DMS 273 (cell line): Measurements from ENCODE around the gene PLBD1.
A peak's percentile ranks its signal among the peaks of the same experiment; 100 is the strongest.

Source experiments
- DNase-seq: peaks from one replicate; lab custom pipeline; 2025; ENCODE audit not compliant: unreplicated experiment; lab: John Stamatoyannopoulos, UW

The PLBD1 gene

DNA sequence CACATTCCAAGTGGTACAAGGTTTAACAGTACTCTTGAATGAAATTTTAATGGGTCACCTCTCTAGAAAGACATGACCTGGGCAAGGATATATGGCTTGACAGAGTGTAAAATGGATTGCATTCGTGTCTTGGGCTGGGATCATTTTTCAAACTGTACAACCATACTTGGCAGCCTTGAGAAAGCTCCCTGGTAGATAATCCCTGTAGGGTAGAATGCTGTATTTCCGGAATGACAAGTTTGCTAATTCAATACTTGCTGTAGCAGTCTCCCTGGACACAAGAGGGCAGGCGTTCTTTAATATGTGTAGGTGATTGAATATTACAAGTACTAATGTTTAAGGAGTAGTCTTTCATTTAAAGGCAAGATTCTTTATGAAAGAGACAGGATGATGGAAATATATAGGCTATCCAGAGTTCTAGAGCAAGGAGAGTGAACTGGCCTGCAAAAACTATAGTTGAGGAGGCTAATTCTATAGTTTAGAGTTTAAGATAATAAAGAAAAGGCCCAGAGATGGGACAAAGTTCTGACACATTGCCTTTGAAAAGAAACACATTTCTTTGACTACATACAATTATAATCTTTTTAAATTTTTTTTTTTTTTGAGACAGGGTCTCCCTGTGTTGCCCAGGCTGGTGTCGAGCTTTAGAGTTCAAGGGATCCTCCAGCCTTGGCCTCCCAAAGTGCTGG is 53.4 kb downstream of the PLBD1 start:
- DNase-seq: peak; percentile 49

DNA sequence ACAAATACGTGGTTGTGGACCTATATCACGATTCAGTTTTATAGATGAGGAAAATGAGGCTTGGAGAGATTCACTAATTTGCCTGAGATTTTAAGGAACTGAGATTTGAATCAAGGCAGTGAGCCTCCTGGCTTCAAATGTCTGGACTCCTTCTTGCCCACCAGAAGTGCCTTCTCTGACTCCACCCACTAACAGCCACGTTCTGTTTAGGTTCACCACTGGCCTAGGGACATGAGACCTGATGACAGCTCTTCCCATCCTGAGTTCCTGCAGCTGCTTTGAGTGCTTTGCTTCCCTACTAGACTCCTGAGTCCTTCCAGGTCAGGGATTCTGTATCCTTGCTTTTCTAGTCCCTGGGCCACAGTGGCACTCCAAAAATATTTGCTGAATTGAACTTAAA is 57.1 kb downstream of the PLBD1 start:
- no peak for DNase-seq

DNA sequence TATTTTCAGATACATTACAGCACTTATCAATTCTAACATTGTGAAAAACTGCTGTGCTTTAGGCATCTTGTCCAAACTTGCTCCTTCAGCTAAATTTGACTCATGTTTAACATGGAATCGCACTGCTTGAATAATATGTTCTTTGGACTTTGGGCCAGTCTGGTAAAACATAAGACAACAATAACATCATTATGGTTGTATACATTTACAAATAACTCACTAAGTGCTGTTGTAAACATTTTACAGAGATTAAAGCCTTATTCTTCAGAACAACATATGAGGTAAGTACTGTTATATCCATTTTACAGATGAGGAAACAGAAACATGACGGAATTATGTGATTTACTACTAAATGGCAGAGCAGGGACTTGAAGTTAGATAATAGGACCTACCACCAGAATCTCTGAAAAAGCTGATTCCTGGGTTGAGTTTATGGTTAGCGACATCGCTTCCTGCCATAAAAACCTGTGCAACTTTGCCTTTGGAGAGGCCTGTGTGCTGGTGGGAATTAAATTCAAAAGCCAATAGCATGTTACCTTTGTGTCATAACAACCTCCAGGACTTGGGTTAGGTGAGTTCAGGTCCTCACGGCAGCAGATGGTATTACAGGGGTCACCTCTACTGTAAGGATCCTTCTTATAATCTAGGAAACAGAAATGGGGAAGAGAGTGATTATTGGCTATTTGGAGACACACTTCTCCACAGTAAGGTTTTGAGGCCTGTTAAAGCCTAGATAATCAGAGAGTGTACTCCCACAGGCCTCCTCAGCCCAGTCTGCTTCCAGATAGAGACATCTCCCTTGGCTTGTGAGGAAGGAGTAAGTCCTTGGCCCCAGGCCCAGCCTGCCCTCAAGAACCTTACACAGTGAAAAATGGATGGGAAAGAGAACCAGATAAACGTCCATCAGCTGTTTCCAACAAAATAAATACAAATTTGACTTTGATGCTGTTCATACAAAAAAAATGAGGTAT is 61.8 kb downstream of the PLBD1 start:
- DNase-seq: no peak

DNA sequence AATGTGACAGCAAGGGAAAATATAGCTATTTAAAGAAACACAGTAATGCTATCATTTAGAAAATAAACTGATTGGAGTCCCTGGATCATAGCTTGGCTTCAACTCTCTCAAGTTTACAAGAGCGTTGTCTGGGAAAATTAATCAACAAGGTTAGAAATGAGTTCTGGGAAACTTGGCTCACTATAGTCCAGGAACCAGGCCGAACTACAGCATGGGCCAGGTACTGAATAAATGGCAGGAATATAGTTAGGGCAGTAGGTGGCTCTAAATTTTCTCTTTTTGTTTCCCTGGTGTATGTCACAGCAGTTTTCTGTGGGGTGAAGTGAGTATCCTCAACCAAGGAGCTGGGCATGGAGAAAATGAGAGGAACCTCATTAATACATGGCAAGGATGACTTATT is 72.4 kb downstream of the PLBD1 start:
- DNase-seq: no peak

DNA sequence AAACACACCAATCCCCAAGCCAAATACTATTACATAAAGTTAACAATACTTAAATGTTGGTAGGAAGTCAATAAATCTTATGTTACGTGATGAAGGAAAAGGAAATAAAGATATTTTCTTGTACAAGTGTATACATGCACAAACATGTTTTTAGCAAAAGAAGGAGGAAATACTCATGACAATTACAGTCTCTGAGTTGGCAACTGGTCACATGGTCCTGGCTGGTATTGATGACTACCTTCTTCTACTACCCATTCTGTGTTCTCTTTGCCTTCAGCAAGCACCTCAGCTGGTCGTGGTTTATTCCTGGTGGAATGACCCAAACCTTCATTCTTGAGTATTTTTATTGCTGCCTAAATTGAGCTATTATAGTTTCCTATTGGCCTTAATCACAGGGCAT is 84.8 kb downstream of the PLBD1 start:
- no peak for DNase-seq

DNA sequence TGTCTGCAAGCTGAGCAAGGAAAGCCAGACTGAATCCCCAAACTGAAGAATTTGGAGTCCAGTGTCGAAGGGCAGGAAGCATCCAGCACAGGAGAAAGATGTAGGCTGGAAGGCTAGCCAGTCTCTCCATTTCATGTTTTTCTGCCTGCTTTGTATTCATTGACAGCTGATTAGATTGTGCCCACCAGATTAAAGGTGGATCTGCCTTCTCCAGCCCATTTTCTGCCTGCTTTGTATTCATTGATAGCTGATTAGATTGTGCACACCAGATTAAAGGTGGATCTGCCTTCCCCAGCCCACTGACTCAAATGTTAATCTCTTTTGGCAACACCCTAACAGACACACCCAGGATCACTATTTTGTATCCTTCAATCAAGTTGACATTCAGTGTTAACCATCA is 85.3 kb downstream of the PLBD1 start:
- DNase-seq: no peak

DNA sequence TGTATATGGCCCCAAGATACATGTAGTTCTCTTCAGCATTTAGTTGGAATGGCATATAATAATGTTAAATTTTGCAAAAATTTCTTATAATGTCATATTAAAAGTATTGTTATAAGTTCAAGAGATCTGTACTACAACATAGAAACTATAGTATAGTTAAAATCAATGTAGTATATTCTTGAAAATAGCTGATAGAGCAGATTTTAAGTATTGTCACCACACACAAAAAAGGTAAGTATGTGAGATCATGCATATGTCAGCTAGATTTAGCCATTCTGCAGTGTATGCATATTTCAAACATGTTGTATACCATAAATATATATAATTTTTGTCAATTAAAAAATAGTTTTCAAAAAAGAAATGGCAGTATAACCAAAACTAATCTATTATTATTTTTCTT is 86.5 kb downstream of the PLBD1 start:
- DNase-seq: no peak

DNA sequence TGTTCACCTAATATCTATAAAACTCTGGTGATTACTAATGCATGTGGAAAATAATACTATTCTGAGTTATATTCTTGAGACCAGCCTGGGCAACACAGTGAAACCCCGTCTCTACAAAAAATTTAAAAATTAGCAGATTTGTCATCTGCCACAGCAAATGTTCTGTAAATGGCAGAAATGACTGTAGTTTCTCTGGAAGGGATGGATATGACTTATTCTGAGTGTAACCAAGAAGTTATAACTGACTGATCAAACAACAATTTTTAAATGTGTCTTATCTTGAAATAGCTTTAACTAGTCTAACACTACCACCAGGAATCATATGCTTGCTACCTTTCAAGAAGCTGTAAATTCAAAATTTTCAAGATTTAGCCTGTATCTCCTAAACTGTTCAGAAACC is 88.7 kb downstream of the PLBD1 start:
- no peak for DNase-seq

DNA sequence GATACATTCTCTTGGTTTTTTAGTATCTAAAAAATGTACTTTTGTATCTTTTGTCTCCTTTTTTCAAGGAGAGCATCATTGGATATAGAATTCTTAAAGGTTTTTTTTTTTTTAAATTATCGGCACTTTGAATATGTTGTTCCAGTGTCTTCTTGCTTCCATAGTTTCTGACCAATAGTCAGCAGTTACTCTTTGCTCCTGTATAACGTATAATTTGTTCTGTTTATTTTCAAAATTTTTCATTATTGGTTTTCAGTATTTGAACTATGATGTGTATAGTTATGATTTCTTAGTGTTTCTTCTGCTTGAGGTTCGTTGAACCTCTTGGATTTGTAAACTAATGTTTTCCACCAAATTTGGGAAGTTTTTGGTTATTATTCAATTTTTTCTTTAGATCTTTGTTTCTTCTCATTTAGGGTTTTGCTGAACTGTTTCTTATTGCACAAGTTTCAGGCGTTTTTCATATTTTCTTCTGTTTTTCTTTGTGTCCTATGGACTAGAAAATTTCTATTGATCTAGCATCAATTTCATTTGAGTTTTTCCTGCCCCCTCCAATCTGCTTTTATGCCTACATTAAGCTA is 93.9 kb downstream of the PLBD1 start:
- DNase-seq: peak; percentile 3

DNA sequence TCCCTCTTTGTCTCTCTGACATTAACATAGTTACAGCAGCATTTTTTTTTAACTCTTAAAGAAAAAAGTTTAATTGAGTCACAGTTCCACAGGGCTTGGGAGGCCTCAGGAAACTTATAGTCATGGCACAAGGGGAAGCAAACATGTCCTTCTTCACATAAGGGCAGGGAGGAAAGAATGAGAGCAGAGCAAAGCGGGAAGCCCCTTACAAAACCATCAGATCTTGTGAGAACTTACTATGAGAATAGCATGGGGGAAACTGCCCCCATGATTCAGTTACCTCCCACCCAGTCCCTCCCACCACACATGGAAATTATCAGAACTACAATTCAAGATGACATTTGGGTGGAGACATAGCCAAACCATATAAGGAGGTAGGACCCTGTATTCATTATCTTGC is 96.2 kb downstream of the PLBD1 start:
- DNase-seq: no peak

DNA sequence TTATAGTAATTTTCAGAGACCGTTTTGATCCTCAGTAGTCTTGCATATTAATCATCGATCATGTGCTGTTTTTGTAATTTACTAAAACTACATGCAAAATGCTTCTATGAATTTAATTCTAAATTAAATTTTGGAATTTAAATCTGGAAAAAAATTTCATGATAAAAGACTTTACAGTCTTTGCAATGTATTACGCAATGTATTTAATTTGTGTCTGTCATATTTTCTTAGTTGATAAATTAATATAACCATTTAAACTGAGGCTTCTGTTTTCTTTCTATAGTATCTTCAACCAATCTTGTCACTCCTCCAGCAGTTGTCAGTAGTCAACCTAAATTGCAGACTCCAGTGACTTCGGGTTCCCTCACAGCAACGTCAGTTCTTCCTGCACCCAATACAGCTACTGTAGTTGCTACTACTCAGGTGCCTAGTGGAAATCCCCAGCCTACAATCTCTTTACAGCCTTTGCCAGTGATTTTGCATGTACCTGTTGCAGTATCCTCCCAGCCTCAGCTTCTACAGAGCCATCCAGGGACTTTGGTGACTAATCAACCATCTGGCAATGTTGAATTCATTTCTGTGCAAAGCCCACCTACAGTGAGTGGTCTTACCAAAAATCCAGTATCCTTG is 107.4 kb downstream of the PLBD1 start:
- DNase-seq: no peak

DNA sequence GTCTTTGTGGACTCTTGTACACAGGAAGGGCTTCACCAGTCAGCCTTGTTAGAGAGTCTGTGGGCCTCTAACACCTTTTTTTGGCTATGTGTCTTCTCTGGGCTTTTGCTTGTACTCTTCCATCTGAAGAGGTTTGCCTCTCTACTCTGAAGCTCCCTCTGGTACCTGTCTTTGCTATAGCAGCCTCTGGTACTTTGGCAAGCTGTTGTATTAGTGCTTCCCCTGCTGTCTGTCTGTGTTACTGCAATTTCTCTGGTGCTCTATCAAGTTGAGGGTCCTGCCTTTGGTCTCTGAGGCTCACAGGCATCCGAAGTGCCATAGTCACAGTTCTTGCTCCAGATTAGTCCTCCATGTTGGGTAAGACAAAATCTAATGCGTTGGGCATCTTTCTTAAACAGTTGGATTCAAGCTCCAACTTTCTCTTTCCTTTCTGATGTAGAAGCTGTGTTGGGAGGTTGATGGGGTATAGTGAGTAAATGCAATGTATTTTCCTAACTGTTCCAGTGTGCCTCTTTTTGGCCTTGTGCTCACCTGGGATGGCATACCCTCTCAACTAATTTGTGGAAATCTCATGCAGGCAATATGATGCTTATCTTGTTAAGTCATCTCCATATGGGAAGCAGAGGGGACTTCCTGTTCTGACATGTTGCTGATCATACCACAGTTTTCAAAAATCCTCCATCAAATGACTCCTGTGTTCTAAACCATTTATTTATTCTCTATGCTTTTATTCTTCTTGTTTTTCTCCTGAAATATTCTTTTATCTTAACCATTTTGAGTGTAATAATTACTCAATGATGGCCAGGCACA is 113.4 kb downstream of the PLBD1 start:
- DNase-seq: peak; percentile 70
